IMR-90 (cell line): Measurements from ENCODE around the gene INHBE. TPM values are rescaled to one million over a fixed set of nuclear protein-coding genes. Genes with fewer than 3 reads are reported as not detected.
"Not testable (repeated sequence)": the region's sequence is repeated elsewhere in the genome, so short reads cannot be mapped to it uniquely, and the experiment has no call there.

Experiments used
- ATAC-seq: fragments of 200-7000 bp; cut with Tn5 transposase; 2 replicates; pipeline ENCODE4 v1.9.1; 2020; ENCODE audit warnings: low read depth, mild to moderate bottlenecking, moderate library complexity
- BruUV-seq: library from RNA; stranded (reverse); fragments of 400-500 nt; replicated peaks from 2 replicates; lab custom pipeline; 2021; lab: Mats Ljungman, UMichigan
- CTCF ChIA-PET: fragments of 300-600 bp; formaldehyde crosslinking; extraction: SDS; loops from one replicate; lab custom pipeline; 2021; ENCODE audit warnings: antibody characterized with exemption; lab: Yijun Ruan, JAX
- POLR2A ChIA-PET: fragments of 300-600 bp; sonication (Branson Sonifier 250); formaldehyde crosslinking; loops from one replicate; lab custom pipeline; 2022; ENCODE audit warnings: antibody characterized with exemption; ENCODE audit not compliant: unreplicated experiment; lab: Charles Lee
- DNase-seq: peaks from one replicate; pipeline ENCODE4 v3.0.0; 2013
- H2AFZ ChIP-seq: replicated peaks from 2 replicates; pipeline ENCODE3; 2013; ENCODE audit warnings: low read length, mild to moderate bottlenecking; ENCODE audit not compliant: poor library complexity
- H2AK5ac ChIP-seq: 2 replicates; pipeline ENCODE4 v1.6.1; 2013; ENCODE audit warnings: low read depth, low read length, inconsistent platforms
- H2AK9ac ChIP-seq: replicated peaks from 2 replicates; pipeline ENCODE3; 2013; ENCODE audit warnings: mild to moderate bottlenecking, low read depth, low read length, moderate library complexity; ENCODE audit not compliant: poor library complexity
- H2BK120ac ChIP-seq: 2 replicates; pipeline ENCODE4 v1.6.1; 2013; ENCODE audit warnings: low read depth, low read length, inconsistent platforms
- H2BK15ac ChIP-seq: 3 replicates; pipeline ENCODE4 v1.6.1; 2013; ENCODE audit warnings: low read depth, low read length, inconsistent platforms
- H2BK20ac ChIP-seq: 2 replicates; pipeline ENCODE4 v1.6.1; 2013; ENCODE audit warnings: low read depth, mild to moderate bottlenecking, inconsistent platforms, low read length, moderate library complexity
- H2BK5ac ChIP-seq: 2 replicates; pipeline ENCODE4 v1.6.1; 2013; ENCODE audit warnings: mild to moderate bottlenecking, low read depth, low read length, inconsistent platforms; ENCODE audit not compliant: poor library complexity, severe bottlenecking
- H3K14ac ChIP-seq: replicated peaks from 2 replicates; pipeline ENCODE4 v1.6.1; 2013; ENCODE audit warnings: low read depth, low read length, inconsistent platforms
- H3K18ac ChIP-seq: 2 replicates; pipeline ENCODE4 v1.6.1; 2013; ENCODE audit warnings: low read depth, low read length, control low read depth
- H3K23ac ChIP-seq: 2 replicates; pipeline ENCODE4 v1.6.1; 2013; ENCODE audit warnings: low read depth, low read length, inconsistent platforms
- H3K27ac ChIP-seq: 2 replicates; pipeline ENCODE4 v1.5.1; 2013; ENCODE audit warnings: mild to moderate bottlenecking, control low read depth, low read length; ENCODE audit not compliant: insufficient read depth
- H3K27me3 ChIP-seq: 2 replicates; pipeline ENCODE4 v1.6.1; 2013; ENCODE audit warnings: low read length; ENCODE audit not compliant: control insufficient read depth, insufficient read depth
- H3K36me3 ChIP-seq: 2 replicates; pipeline ENCODE4 v1.6.1; 2013; ENCODE audit warnings: low read length, mixed read lengths; ENCODE audit not compliant: control insufficient read depth, insufficient read depth
- H3K4ac ChIP-seq: 2 replicates; pipeline ENCODE4 v1.6.1; 2013; ENCODE audit warnings: low read depth, low read length, inconsistent platforms
- H3K4me1 ChIP-seq: 2 replicates; pipeline ENCODE4 v1.6.1; 2013; ENCODE audit warnings: low read length, mixed read lengths; ENCODE audit not compliant: control insufficient read depth, insufficient read depth
- H3K4me2 ChIP-seq: 2 replicates; pipeline ENCODE4 v1.6.1; 2013; ENCODE audit warnings: low read depth, mild to moderate bottlenecking, control low read depth, low read length, moderate library complexity
- H3K4me3 ChIP-seq: 2 replicates; pipeline ENCODE4 v1.5.1; 2013; ENCODE audit warnings: low read depth, mild to moderate bottlenecking, control low read depth, low read length, moderate library complexity; ENCODE audit not compliant: insufficient read depth
- H3K56ac ChIP-seq: 2 replicates; pipeline ENCODE4 v1.6.1; 2013; ENCODE audit warnings: low read length, inconsistent platforms; ENCODE audit not compliant: insufficient read depth; ENCODE audit errors: extremely low read depth
- H3K79me1 ChIP-seq, 2 experiments: 2 replicates each; pipeline ENCODE4 v1.6.1; 2013; ENCODE audit warnings: low read length in 2 of 2, inconsistent platforms in 1 of 2, low read depth in 1 of 2
- H3K9ac ChIP-seq: 2 replicates; pipeline ENCODE4 v1.6.1; 2013; ENCODE audit warnings: low read depth, low read length, control low read depth
- H3K9me1 ChIP-seq: 2 replicates; pipeline ENCODE4 v1.6.1; 2013; ENCODE audit warnings: low read length, inconsistent platforms; ENCODE audit not compliant: insufficient read depth
- H3K9me3 ChIP-seq: 2 replicates; pipeline ENCODE4 v1.6.1; 2013; ENCODE audit warnings: low read length; ENCODE audit not compliant: control insufficient read depth, insufficient read depth
- H4K20me1 ChIP-seq: 2 replicates; pipeline ENCODE4 v1.6.1; 2013; ENCODE audit warnings: low read length, inconsistent platforms; ENCODE audit not compliant: insufficient read depth
- H4K5ac ChIP-seq: 2 replicates; pipeline ENCODE4 v1.6.1; 2013; ENCODE audit warnings: mild to moderate bottlenecking, low read depth, low read length, control low read depth
- H4K8ac ChIP-seq, 2 experiments: 2 replicates each; pipeline ENCODE4 v1.6.1; 2013; ENCODE audit warnings: low read depth in 2 of 2, low read length in 2 of 2, control low read depth in 1 of 2, inconsistent platforms in 1 of 2
- H4K91ac ChIP-seq: 2 replicates; pipeline ENCODE4 v1.6.1; 2013; ENCODE audit warnings: low read depth, low read length, inconsistent platforms; ENCODE audit not compliant: insufficient read depth
- WGBS, 2 experiments: methylation state at CpG; one replicate each; pipeline versions ENCODE4 v1.1.5 to v1.1.7; 2013; ENCODE audit warnings: missing lambda C conversion rate in 2 of 2; ENCODE audit not compliant: insufficient read length in 1 of 2; ENCODE audit errors: extremely low coverage in 2 of 2; 5-methylcytosine and 5-hydroxymethylcytosine counted together
- dilution Hi-C: fragments of 300-500 bp; cut with HindIII; formaldehyde crosslinking; loops from one replicate; pipeline ENCODE4 v1.14.3; 2018; ENCODE audit warnings: low sequenced_read_pairs; ENCODE audit not compliant: unreplicated experiment
- in situ Hi-C: fragments of 300-500 bp; cut with MboI; formaldehyde crosslinking; loops from 3 replicates; pipeline ENCODE4 v1.14.3; 2019; ENCODE audit warnings: low sequenced_read_pairs, inconsistent platforms, mixed read lengths
- intact Hi-C: fragments of 100-400 bp; cut with micrococcal nuclease; formaldehyde crosslinking; loops from 2 replicates; pipeline ENCODE4 v1.10.0; 2022
- polyA plus RNA-seq, 3 experiments: library from polyadenylated mRNA; depleted of rRNA; stranded (reverse); fragments of >200 nt; gene quantifications; 2 replicates each; pipeline ENCODE4 v1.2.3, GENCODE V29; 2012; ENCODE audit warnings: low replicate concordance in 1 of 3
- total RNA-seq: library from RNA; depleted of rRNA; stranded (reverse); fragments of >200 nt; gene quantifications from 2 replicates; pipeline ENCODE4 v1.2.3, GENCODE V29; 2012

Gene INHBE
- total and polyA plus RNA-seq, 2 of the 4 experiments (the other 2 are of a cell fraction), result 0.90 to 1.7 TPM

GRCh38 chr12:57502311-57502969 is 47.3 kb downstream of the INHBE start:
- dilution Hi-C loops, H2BK5ac ChIP-seq, H2AFZ ChIP-seq, H2BK120ac ChIP-seq, H2AK9ac ChIP-seq, H3K4me3 ChIP-seq, H2BK20ac ChIP-seq, H3K23ac ChIP-seq, H3K9ac ChIP-seq, H3K4me2 ChIP-seq, H3K9me3 ChIP-seq, H3K14ac ChIP-seq, H4K5ac ChIP-seq, H4K91ac ChIP-seq, H3K56ac ChIP-seq, POLR2A ChIA-PET, BruUV-seq, H4K8ac ChIP-seq, H3K4ac ChIP-seq, H3K4me1 ChIP-seq, H2BK15ac ChIP-seq, in situ Hi-C loops, DNase-seq, CTCF ChIA-PET, H3K27ac ChIP-seq, intact Hi-C loops, H3K18ac ChIP-seq, H3K27me3 ChIP-seq, H2AK5ac ChIP-seq, ATAC-seq: not testable (repeated sequence)
- peaks cover 61% of the 10 kb centered on the region for H3K36me3 ChIP-seq
- H3K79me1 ChIP-seq, result peaks cover 33 to 49% of the 10 kb centered on the region in 2 experiments
- peaks cover 11% of the 10 kb centered on the region for H3K9me1 ChIP-seq
- WGBS, 2 experiments, result no CpG with 5 or more reads among the region's 22 CpGs
- peaks cover 17% of the 10 kb centered on the region for H4K20me1 ChIP-seq

DNA sequence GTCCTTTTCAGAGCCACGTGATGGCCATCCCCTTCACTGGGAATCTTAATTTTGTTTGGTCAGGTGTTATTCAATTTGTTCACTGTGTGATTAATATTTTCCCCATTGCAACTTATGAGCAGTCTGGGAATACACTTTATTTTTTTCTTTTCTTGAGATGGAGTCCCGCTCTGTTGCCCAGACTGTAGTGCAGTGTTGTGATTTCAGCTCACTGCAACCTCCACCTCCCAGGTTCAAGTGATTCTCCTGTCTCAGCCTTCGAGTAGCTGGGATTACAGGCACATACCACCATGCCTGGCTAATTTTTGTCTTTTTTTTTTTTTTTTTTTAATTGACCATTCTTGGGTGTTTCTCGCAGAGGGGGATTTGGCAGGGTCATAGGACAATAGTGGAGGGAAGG is 51.4 kb downstream of the INHBE start:
- H3K9ac ChIP-seq, H3K23ac ChIP-seq, H3K27ac ChIP-seq, in situ Hi-C loops, DNase-seq, H2BK5ac ChIP-seq, ATAC-seq, H3K27me3 ChIP-seq, H2AFZ ChIP-seq, H3K18ac ChIP-seq, H3K4me1 ChIP-seq, H4K8ac ChIP-seq, CTCF ChIA-PET, H3K4ac ChIP-seq, dilution Hi-C loops, H3K9me1 ChIP-seq, H2BK20ac ChIP-seq, H3K14ac ChIP-seq, H4K91ac ChIP-seq, H2BK120ac ChIP-seq, intact Hi-C loops, H2AK9ac ChIP-seq, H2AK5ac ChIP-seq, H3K4me2 ChIP-seq, H4K5ac ChIP-seq, H3K4me3 ChIP-seq, POLR2A ChIA-PET, H2BK15ac ChIP-seq, BruUV-seq, H3K9me3 ChIP-seq, H3K56ac ChIP-seq: not testable (repeated sequence)
- H3K79me1 ChIP-seq, result peaks cover 15 to 46% of the 10 kb centered on the region in 2 experiments
- peaks cover 23% of the 10 kb centered on the region for H4K20me1 ChIP-seq
- no CpG with 5 or more reads among the region's 4 CpGs for WGBS, 2 experiments
- H3K36me3 ChIP-seq, result peaks cover 61% of the 10 kb centered on the region
